ENCODE results near the gene NINJ2. TPM values are rescaled to one million over a fixed set of nuclear protein-coding genes. Genes with fewer than 3 reads are reported as not detected.

Gene NINJ2
- total and polyA plus RNA-seq, 12 donors: 1.1 to 9.1 (median 2.0) TPM

GRCh38 chr12:612886-613285 is 50.4 kb downstream of the NINJ2 start:
- no peak for TF ChIP-seq POLR2A (IDR thresholded peaks at IDR 0.05)
- TF ChIP-seq, protein P1, sequence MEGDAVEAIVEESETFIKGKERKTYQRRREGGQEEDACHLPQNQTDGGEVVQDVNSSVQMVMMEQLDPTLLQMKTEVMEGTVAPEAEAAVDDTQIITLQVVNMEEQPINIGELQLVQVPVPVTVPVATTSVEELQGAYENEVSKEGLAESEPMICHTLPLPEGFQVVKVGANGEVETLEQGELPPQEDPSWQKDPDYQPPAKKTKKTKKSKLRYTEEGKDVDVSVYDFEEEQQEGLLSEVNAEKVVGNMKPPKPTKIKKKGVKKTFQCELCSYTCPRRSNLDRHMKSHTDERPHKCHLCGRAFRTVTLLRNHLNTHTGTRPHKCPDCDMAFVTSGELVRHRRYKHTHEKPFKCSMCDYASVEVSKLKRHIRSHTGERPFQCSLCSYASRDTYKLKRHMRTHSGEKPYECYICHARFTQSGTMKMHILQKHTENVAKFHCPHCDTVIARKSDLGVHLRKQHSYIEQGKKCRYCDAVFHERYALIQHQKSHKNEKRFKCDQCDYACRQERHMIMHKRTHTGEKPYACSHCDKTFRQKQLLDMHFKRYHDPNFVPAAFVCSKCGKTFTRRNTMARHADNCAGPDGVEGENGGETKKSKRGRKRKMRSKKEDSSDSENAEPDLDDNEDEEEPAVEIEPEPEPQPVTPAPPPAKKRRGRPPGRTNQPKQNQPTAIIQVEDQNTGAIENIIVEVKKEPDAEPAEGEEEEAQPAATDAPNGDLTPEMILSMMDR (IDR thresholded peaks at IDR 0.05): no peak
- Histone ChIP-seq H3K36me3 (replicated peaks in 1 of 2) (no peaks in the 10 kb centered on the region), H3K27me3 (no peaks in the 10 kb centered on the region), H3K9me3 (replicated peaks in 1 of 3) (no peaks in the 10 kb centered on the region), H3K4me3 (no peak overlapping the region), H3K4me1 (replicated peaks in 1 of 2) (peaks cover 0 to 14% of the 10 kb centered on the region in 2 donors), H3K27ac (no peak overlapping the region)
- WGBS, 4 donors: 85 to 98% (median 95%) methylated on average over 4 of the region's 4 CpGs
- no peak for DNase-seq
- intact Hi-C loops (cut with DNase I): no loop called here

DNA sequence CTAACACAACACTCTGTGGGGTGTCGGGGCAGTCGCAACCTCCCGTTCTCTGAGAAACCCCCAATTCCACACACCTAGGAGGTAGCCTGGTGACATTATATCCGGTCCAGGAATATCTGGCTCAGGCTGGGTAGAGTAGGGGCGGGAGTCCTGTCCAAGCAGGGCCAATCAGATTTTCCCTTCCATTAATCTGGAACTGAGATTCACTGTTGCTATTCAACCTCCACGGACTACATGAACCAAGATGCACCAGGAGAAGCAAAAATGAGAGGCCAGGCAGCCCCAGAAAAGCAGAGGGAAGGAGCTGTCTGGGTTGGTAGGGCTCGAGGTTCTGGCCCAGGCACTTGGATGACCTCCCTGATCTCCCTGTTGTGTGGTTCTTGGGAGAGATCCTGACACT is 51.0 kb downstream of the NINJ2 start:
- intact Hi-C loops (cut with DNase I): no loop called here
- TF ChIP-seq POLR2A (IDR thresholded peaks at IDR 0.05): no peak
- TF ChIP-seq, protein P1 (IDR thresholded peaks at IDR 0.05): no peak
- H3K27me3 ChIP-seq: no peaks in the 10 kb centered on the region
- DNase-seq: no peak
- no peaks in the 10 kb centered on the region for H3K36me3 ChIP-seq (replicated peaks in 1 of 2)
- 80 to 92% (median 90%) methylated on average over 7 of the region's 7 CpGs for WGBS, 4 donors
- no peak overlapping the region for H3K27ac ChIP-seq
- H3K9me3 ChIP-seq (replicated peaks in 1 of 3): no peaks in the 10 kb centered on the region
- H3K4me1 ChIP-seq (replicated peaks in 1 of 2): peaks cover 0 to 9% of the 10 kb centered on the region in 2 donors
- H3K4me3 ChIP-seq: no peak overlapping the region

GRCh38 chr12:611721-612120 is 51.5 kb downstream of the NINJ2 start:
- DNase-seq: no peak
- H3K9me3 ChIP-seq (replicated peaks in 1 of 3): no peaks in the 10 kb centered on the region
- no peaks in the 10 kb centered on the region for H3K27me3 ChIP-seq
- 81 to 88% (median 86%) methylated on average over 3 of the region's 3 CpGs for WGBS, 4 donors
- H3K36me3 ChIP-seq (replicated peaks in 1 of 2): no peaks in the 10 kb centered on the region
- no peak for TF ChIP-seq POLR2A (IDR thresholded peaks at IDR 0.05)
- TF ChIP-seq, protein P1 (IDR thresholded peaks at IDR 0.05): no peak
- peaks cover 0 to 4% of the 10 kb centered on the region in 2 donors for H3K4me1 ChIP-seq (replicated peaks in 1 of 2)
- intact Hi-C loops (cut with DNase I): no loop called here
- peak overlapping the region in 2 of 5 donors; percentile 30 to 57 for H3K27ac ChIP-seq
- no peak overlapping the region for H3K4me3 ChIP-seq

DNA sequence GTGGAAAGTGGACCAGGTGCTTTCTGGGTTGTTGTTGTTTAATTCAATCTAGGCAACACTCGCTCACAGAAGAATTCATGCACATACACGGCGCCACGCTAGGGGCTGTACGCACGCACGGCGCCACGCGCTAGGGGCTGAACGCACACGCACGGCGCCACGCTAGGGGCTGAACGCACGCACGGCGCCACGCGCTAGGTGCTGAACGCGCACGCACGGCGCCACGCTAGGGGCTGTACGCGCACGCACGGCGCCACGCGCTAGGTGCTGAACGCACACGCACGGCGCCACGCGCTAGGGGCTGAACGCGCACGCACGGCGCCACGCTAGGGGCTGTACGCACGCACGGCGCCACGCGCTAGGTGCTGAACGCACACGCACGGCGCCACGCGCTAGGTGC is 54.3 kb downstream of the NINJ2 start:
- TF ChIP-seq, protein P1 (IDR thresholded peaks at IDR 0.05): no peak
- no peak for TF ChIP-seq POLR2A (IDR thresholded peaks at IDR 0.05)
- Histone ChIP-seq H3K36me3 (replicated peaks in 1 of 2) (no peaks in the 10 kb centered on the region), H3K4me1 (replicated peaks in 1 of 2) (no peaks in the 10 kb centered on the region), H3K27ac (peak overlapping the region in 1 of 5 donors; percentile 22), H3K4me3 (no peak overlapping the region), H3K9me3 (replicated peaks in 1 of 3) (no peaks in the 10 kb centered on the region), H3K27me3 (no peaks in the 10 kb centered on the region)
- WGBS, 4 donors: 84 to 96% (median 92%) methylated on average over 34 to 58 of the region's 58 CpGs
- DNase-seq: no peak
- intact Hi-C loops (cut with DNase I): no loop called here
